ENCODE data around the gene LLPH.

Gene LLPH

GRCh38 chr12:66142826-66143225 is 12.3 kb upstream of the LLPH start:
- DNase-seq (ENCODE audit: low read depth), result no peak

- DNase-seq (ENCODE audit: low read depth), result no peak
Measured at GRCh38 chr12:66141299-66141698, 10.7 kb upstream of the LLPH start.

- DNase-seq (ENCODE audit: low read depth), result no peak
Measured at GRCh38 chr12:66140731-66141130, 10.2 kb upstream of the LLPH start.

GRCh38 chr12:66139328-66139727 is 8.8 kb upstream of the LLPH start:
- DNase-seq (ENCODE audit: low read depth), result no peak

- no peak for DNase-seq (ENCODE audit: low read depth)
Measured at GRCh38 chr12:66137937-66138336, 7.4 kb upstream of the LLPH start.

GRCh38 chr12:66132408-66132807 is 1.9 kb upstream of the LLPH start:
- no peak for DNase-seq (ENCODE audit: low read depth)

- no peak for DNase-seq (ENCODE audit: low read depth)
Measured at GRCh38 chr12:66131067-66131688, 628 bp upstream of the LLPH start.

GRCh38 chr12:66129934-66130266 is 650 bp downstream of the LLPH start:
- no peak for DNase-seq (ENCODE audit: low read depth)

GRCh38 chr12:66127650-66128049 is 2.9 kb downstream of the LLPH start:
- no peak for DNase-seq (ENCODE audit: low read depth)

- no peak for DNase-seq (ENCODE audit: low read depth)
Measured at GRCh38 chr12:66120477-66120876, 10.1 kb downstream of the LLPH start.

- DNase-seq (ENCODE audit: low read depth), result no peak
Measured at GRCh38 chr12:66119870-66120241, 10.7 kb downstream of the LLPH start.

- no peak for DNase-seq (ENCODE audit: low read depth)
Measured at GRCh38 chr12:66119229-66119869, 11.2 kb downstream of the LLPH start.

GRCh38 chr12:66118240-66118891 is 12.2 kb downstream of the LLPH start:
- DNase-seq (ENCODE audit: low read depth), result no peak

GRCh38 chr12:66117242-66117641 is 13.3 kb downstream of the LLPH start:
- no peak for DNase-seq (ENCODE audit: low read depth)

GRCh38 chr12:66115071-66115600 is 15.4 kb downstream of the LLPH start:
- DNase-seq (ENCODE audit: low read depth), result no peak

GRCh38 chr12:66113471-66113870 is 17.1 kb downstream of the LLPH start:
- no peak for DNase-seq (ENCODE audit: low read depth)

- no peak for DNase-seq (ENCODE audit: low read depth)
Measured at GRCh38 chr12:66111605-66112004, 18.9 kb downstream of the LLPH start.

- no peak for DNase-seq (ENCODE audit: low read depth)
Measured at GRCh38 chr12:66109056-66109455, 21.5 kb downstream of the LLPH start.

- no peak for DNase-seq (ENCODE audit: low read depth)
Measured at GRCh38 chr12:66108386-66108785, 22.2 kb downstream of the LLPH start.

GRCh38 chr12:66107451-66107915 is 23.1 kb downstream of the LLPH start:
- peak; percentile 24 for DNase-seq (ENCODE audit: low read depth)

- no peak for DNase-seq (ENCODE audit: low read depth)
Measured at GRCh38 chr12:66103016-66103913, 27.3 kb downstream of the LLPH start.

- no peak for DNase-seq (ENCODE audit: low read depth)
Measured at GRCh38 chr12:66092559-66093269, 37.8 kb downstream of the LLPH start.
